Panc1 (cell line): Measurements from ENCODE around the gene THBS2.

Experiments used
- CTCF ChIP-seq: fragments of 450-650 bp; IDR thresholded peaks from 2 replicates; pipeline ENCODE4 v1.5.1; 2017; ENCODE audit warnings: mild to moderate bottlenecking
- POLR2AphosphoS5 ChIP-seq: IDR thresholded peaks from 2 replicates; pipeline ENCODE4 v1.6.1; 2012; ENCODE audit warnings: mild to moderate bottlenecking, low read depth, low read length, moderate library complexity
- REST ChIP-seq, 2 experiments: IDR thresholded peaks; 2 replicates each; pipeline ENCODE4 v1.6.1; 2011 to 2012; ENCODE audit warnings: low read depth in 2 of 2, control low read depth in 1 of 2, low read length in 1 of 2, mild to moderate bottlenecking in 1 of 2, moderate library complexity in 1 of 2; ENCODE audit not compliant: insufficient read depth in 1 of 2
- TCF7L2 ChIP-seq: IDR thresholded peaks from 2 replicates; pipeline ENCODE4 v1.6.1; 2011; ENCODE audit warnings: mild to moderate bottlenecking, low read depth, low read length, inconsistent platforms

DNA sequence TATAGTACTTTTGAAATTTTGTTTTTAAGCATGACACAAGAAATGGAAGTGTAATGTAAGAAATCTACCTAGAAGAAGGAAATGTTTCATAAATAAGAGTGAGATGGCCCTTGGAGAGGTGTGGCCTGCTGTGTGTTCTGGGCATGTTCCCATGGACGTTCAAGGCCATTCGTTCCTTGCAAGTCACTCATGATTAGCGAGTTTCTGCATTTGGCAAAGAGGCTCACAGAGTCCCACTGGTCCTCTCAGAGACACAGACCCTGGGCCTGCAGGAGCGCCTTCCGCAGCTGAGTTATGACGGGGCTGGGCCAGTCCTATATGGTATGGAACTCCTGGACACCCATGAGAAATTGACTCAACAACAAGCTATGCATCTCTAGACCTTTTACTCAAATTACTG, 7.2 kb downstream of the THBS2 start:
- TF ChIP-seq POLR2AphosphoS5 (no peak), CTCF (no peak), TCF7L2 (no peak), REST (IDR thresholded peaks at IDR 0.05; ENCODE audit: insufficient read depth in 1 of 2, low read depth in 2 of 2, low read length in 1 of 2) (no peak)
